Activated effector memory CD4-positive, alpha-beta T cell treated with anti-CD3 and anti-CD28 coated beads, Interleukin-2, amount 50 U/mL, for 16 hours (primary cell): ENCODE measurements around the gene AXIN2.

Experiments
- DNase-seq: peaks from one replicate; pipeline ENCODE4 v3.0.0-alpha.2; 2020

The AXIN2 gene

DNA sequence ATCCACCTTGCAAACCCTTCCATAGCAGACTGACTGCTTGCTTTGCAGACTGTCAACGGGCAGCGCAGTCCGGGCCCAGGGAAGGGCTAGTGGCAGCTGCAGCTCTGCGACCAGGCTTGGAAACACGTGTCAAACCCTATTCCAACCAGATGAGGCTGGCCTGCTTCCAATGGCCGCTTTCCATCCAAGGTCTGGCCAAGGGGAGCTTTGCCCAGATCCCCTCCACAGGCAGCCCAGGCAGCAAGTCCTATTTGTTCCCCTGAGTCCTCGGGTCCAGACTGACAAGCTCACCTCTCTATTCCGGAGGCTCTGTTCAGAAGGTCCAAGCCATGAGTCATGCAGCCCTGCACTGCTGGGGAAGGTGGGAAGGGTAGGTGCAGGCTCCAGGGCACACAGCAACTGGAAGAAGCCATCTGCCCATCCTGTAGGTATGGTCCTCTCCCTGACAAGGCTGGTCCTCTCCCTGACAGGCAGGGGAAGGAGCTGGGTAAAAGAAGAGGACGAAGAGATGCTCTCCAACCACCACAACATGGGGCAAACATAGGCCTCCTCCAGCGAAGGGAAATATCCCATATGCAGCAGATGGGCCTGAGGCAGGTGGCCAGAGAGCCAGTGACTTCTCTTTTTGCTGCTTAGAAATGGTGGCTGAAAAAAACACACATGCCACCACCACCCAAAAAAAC lies 22.6 kb upstream of the AXIN2 start:
- DNase-seq, result no peak

DNA sequence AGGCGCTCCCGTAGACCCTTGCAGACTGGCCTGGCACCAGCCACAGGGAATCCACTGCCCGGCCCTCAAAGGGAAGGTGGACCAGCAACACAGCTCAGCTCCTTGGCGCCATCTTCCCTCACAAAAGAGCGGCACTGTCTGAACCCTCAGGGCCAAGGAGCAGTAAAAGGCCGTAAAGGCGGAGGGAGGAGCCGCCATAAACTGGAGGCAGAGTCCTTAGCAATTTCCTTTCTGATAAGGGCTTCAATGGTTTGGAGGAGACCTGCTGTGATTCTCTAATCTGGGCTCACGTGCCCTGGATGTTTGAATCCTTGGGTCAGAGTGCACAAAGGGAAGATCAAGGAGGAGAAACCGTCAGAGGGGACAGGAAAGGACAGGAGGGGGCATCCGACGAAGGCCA lies 15.5 kb upstream of the AXIN2 start:
- no peak for DNase-seq

- DNase-seq, result no peak
These were observed 11.8 kb upstream of the AXIN2 start for GRCh38 chr17:65573282-65573602.

GRCh38 chr17:65572581-65573281 lies 11.3 kb upstream of the AXIN2 start:
- no peak for DNase-seq

DNA sequence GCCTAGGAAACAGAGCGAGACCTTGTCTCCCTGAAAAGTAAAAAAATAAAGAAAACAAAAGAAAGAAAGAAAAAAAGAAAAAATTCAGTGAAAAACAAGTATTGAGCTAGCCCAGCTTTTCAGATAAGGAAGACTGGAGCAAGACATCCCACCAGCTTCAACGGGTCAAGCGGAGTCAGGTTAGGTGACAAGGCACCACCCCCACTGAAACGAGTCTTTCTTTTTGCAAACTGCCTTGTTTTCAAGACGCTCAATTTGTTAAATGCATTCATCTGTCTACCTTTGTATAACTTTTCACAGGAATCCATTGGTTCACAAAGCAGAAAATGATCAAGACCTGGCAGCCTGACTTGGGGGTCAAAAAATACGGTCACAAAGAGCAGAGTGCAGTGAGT lies 10.7 kb upstream of the AXIN2 start:
- DNase-seq, result no peak

GRCh38 chr17:65568918-65569317 lies 7.5 kb upstream of the AXIN2 start:
- no peak for DNase-seq

- no peak for DNase-seq
These were observed 6.1 kb upstream of the AXIN2 start for GRCh38 chr17:65567566-65567965.

DNA sequence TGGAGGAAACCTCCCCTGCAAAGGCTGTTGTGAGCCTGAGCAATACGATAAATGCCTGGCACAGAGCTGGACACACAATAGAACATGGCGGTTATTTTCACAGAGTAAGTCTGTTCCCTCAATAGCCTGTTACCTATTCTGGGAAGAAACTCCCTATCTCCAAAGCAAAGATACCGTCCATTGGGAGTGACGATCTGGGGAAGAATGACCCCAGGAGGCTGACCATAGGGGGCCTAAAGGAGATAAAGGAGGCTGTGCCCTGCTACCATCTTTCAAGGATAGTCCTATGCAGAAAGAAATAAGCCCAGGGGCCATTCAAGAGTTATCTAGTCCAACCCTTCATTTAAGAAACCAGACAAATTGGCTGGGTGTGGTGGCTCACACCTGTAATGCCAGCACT lies 4.1 kb upstream of the AXIN2 start:
- no peak for DNase-seq

DNA sequence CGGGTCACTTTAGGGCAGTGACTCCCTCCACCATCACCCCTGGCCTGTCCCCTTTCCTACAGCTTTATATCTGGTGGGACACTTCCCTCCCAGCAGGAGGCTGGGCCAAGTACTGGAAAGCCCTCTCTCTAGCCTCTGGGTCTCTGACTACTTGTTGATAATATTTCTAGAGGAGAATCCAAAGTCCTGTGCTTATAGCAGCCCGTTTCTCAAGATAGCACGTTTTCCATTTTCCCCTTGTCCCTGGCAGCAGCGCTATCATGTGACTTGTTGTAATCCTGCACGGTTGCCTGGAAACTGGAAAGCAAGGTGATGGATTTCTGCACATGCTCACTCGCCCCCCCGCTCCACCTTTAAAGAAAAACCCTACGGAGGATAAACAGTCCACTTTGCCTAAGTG lies 3.3 kb upstream of the AXIN2 start:
- DNase-seq, result no peak

- no peak for DNase-seq
These were observed 721 bp upstream of the AXIN2 start for GRCh38 chr17:65562206-65562531.

DNA sequence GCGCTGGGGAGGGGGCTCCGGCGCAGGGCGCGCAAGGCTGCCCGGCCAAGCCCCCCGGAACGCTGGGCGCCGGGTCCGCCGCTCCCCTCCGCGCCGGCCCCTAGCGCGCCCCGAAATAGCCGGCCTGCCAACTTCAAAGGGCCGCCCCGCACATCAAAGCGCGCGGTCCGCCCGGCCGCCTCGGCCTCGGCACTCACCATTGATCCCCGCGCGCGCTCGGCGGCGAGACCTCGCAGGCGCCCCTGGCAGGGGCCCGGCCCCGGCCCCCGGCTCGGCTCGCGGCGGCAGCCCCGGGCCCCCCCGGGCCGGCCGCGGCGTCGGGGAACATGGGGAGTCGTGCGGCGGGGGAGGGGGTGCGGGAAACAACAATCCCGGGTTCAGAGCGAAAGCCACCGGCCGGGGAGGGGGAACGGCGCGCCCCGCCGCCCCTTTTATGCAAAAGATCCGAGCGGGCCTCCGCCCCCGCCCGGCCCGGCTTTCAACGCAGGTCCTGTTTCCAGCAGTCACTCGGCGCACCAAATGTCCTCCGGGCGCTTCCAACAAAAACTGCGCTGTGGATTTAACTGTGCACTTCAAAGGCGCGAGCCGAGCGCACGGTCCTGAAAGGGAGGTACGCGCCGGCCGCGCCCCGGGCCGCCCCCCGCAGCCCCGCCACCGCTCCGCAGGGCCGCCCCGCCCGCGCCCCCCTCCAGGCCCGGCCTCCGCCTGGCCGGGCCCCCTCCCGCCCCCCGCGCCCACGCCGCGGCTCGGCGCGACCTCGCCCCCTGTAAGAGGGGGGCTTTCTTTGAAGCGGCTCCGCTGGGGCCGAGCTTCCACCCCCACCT lies 608 bp downstream of the AXIN2 start:
- DNase-seq, result peak; percentile 91

- DNase-seq, result peak; percentile 74
These were observed 1.4 kb downstream of the AXIN2 start for GRCh38 chr17:65559804-65560627.

DNA sequence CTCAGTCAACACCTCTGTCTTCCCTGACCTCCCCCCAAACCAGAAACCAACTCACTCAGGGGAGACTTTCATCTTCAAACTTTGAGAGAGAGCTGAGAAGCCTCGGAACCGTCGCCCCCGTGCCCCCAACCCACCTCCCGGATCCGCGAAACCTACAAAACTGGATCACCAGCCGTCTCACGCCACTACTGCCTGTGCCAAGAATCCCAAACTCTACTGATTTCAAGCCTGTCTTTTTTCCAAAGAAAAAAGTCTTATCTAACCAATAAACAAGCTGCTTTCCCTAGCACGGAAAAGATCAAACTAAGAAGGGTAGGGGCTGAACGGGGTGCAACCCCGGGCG lies 2.0 kb downstream of the AXIN2 start:
- DNase-seq, result no peak

- DNase-seq, result peak; percentile 67
These were observed 2.6 kb downstream of the AXIN2 start for GRCh38 chr17:65558683-65559460.

- DNase-seq, result no peak
These were observed 3.2 kb downstream of the AXIN2 start for GRCh38 chr17:65558311-65558682.

GRCh38 chr17:65557349-65558310 lies 3.8 kb downstream of the AXIN2 start:
- peak; percentile 71 for DNase-seq

- DNase-seq, result no peak
These were observed 4.5 kb downstream of the AXIN2 start for GRCh38 chr17:65556910-65557348.

- peak; percentile 97 for DNase-seq
These were observed 5.2 kb downstream of the AXIN2 start for GRCh38 chr17:65556014-65556909.

- DNase-seq, result no peak
These were observed 6.8 kb downstream of the AXIN2 start for GRCh38 chr17:65554553-65555223.
